HG03108 (cell line): ENCODE measurements around the gene LMNTD2.

Experiments
- ATAC-seq: cut with Tn5 transposase; IDR thresholded peaks from one replicate; pipeline ENCODE4 v1.9.1; 2021; ENCODE audit warnings: moderate library complexity; ENCODE audit not compliant: unreplicated experiment

The LMNTD2 gene

DNA sequence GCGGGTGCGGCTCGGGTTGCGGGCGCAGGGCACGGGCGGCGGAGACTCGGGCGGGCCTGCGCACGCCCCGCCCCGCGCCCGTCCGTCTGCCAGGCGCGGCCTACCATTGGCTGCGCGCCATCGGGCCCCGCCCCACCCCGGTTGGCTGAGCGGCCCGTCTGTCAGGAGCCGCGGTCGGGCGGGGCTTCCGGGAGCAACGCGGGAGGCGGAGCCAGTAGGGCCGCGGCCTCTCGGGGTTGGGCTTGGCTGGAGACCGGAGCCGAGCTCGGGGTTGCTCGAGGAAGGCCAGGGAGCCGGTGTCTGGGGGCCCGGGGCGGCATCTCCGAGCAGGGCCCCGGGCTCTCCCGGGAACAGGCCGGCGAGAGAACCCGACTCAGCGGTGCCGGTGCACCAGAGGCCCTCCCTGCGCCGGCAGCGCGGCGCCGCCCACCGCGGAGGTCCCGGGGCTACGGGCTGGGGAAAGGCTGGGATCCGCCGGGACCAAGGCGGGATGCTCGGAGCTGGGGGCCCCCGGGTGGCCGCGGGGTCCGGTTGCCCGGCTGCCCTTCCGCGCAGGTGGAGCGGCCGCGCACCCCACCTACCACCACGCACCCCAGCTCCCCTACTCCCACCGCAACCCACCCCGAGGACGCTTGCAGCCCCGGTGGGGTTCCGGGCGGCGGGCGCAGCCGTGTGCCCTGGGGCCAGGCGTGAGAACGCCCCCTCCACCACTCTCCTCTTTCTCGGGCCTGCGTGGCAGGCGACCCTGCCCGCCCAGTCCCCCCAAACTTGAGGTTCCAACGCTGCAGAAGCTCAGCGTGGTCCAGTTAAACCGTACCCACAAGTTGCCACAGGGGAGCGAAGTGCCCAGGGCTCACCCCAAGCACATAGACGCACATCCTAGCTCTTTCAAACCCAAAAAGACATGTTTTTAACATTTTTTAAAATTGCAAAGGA lies 24.8 kb downstream of the LMNTD2 start, which contains the start of gene HRAS:
HRAS (minus strand) TSS at position 58 of the 936 bp plus-strand sequence.
- peak; percentile 72 for ATAC-seq

DNA sequence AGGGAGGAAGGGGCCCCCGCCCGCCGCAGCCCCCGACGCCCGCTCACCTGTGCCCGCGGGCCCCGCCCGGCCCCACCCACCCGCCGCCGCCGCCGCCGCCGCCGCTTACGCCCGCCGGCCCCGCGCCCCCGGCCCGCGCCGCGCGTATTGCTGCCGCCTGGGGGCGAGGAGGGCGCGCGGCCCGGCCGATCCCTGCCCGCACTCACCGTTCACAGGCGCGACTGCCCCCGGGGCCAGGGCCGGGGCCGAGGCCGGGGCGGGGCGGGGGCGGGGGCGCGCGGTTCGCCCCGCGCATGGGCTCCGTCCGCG lies 25.4 kb downstream of the LMNTD2 start:
- no peak for ATAC-seq

- ATAC-seq, result no peak
Observed at GRCh38 chr11:534396-535209, 25.9 kb downstream of the LMNTD2 start.

- ATAC-seq, result no peak
Observed at GRCh38 chr11:533586-534395, 26.7 kb downstream of the LMNTD2 start.

GRCh38 chr11:532986-533585 lies 27.5 kb downstream of the LMNTD2 start:
- no peak for ATAC-seq

DNA sequence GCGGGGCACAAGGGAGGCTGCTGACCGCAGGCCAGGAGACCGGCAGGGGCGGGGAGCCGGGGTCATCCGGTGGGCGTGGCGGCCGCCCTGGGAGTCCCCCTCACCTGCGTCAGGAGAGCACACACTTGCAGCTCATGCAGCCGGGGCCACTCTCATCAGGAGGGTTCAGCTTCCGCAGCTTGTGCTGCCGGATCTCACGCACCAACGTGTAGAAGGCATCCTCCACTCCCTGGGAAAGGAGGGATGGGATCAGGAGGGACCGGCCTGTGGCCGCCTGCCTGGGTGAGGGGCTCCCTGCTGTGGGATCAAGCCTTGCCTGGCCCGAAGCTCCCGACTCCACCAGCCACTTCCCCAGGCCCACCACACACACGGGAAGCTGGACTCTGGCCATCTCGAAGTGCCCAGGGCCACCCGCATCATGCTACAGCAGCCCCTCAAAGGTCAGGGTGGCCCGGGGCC lies 28.0 kb downstream of the LMNTD2 start:
- ATAC-seq, result no peak

- no peak for ATAC-seq
Observed at GRCh38 chr11:531919-532526, 28.5 kb downstream of the LMNTD2 start.

DNA sequence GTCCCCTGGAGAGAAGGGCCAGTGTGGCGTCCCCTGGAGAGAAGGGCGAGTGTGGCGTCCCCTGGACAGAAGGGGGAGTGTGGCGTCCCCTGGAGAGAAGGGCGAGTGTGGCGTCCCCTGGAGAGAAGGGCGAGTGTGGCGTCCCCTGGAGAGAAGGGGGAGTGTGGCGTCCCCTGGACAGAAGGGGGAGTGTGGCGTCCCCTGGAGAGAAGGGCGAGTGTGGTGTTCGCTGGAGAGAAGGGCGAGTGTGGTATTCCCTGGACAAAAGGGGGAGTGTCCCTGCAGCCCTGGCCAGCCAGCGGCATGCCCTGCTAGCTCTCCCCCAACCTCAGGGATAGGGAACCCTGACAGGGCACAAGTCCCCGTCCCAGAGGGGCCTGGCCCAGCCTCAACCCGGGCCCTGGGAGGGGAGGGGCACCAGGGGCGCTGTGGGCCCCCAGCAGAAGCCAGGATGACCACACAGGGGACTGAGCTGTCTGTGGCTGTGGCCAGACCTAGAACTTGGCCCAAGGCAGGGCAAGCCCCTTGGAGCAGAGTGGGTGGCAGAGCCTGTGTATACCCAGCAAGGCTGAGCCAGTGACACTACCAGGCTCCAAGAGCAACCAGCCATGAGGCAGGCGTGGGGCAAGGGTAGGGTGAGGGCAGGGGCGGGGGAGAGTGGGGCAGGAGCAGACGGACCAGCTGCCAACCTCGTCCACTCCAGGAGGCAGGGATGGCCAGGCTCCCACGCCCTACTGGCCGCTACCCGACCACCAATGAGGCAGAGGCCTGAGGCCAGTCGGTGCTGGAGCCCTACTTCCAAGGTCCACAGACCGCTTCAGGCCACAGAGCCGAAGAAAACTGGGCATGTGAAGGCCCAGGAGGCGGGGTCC lies 29.3 kb downstream of the LMNTD2 start:
- ATAC-seq, result no peak

DNA sequence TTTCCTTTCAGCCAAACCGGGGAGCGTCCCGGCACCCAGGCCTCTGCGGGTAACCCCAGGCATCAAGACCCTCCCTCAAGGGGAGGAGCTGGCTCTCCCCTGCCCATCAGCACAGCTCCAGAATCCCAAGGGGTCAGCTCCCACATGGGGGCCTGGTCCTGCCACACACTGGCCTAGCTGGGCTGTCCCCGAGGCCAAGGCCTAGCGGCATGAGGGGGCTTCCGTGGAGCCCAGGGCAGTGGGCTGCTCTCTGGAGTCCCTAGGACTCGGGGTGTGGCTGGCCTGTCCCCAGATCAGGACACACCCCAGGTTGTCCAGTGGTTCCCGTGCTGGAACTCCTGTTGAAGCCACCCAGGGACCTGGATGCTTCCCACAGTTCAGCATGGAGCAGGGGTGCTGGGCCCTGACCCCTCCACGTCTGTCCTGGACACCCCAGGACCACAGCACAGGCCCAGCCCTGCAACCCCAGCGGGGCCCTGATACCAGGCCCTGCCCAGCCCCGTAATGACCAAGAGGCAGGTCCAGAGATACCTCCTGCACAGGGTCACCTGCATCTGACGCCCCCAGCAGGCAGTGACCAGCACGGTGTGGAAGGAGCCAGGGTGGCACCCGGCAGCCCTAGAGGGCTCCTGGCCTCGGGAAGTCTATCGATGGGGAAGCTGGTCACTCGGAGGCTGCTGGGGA lies 30.7 kb downstream of the LMNTD2 start:
- no peak for ATAC-seq

- ATAC-seq, result no peak
Observed at GRCh38 chr11:528815-529727, 31.5 kb downstream of the LMNTD2 start.

DNA sequence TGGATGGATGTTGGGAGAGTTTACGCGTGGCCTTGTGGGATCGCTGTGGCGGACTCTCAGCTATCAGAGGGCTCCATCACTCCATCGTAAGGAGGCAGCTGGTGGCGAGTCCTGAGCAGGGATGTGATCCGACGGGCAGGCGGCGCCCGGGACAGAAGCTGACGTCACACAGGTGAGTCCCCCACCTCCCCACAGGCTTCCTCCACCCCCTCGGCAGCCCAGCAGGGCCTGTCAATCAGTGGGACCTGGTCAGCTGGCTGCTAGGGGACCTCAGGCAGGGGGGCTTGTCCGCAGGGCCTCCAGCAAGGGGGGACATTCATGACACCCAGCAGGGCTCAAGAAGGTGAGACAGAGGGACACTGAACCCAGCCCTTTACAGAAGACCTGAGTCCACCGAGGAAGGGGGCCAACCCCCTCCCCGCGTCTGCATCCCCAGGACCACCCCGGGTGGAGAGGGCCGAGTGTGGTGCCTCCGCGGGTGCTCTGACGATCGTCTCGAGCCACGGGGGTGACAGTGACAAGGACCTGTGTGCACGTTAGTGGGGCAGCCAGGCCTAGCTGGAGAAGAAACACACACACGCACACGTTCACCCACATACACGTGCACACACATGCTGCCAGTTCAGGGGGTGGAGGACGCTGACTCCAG lies 32.2 kb downstream of the LMNTD2 start:
- no peak for ATAC-seq

GRCh38 chr11:526192-526591 lies 34.3 kb downstream of the LMNTD2 start:
- no peak for ATAC-seq

GRCh38 chr11:521177-521688 lies 39.3 kb downstream of the LMNTD2 start:
- ATAC-seq, result no peak

DNA sequence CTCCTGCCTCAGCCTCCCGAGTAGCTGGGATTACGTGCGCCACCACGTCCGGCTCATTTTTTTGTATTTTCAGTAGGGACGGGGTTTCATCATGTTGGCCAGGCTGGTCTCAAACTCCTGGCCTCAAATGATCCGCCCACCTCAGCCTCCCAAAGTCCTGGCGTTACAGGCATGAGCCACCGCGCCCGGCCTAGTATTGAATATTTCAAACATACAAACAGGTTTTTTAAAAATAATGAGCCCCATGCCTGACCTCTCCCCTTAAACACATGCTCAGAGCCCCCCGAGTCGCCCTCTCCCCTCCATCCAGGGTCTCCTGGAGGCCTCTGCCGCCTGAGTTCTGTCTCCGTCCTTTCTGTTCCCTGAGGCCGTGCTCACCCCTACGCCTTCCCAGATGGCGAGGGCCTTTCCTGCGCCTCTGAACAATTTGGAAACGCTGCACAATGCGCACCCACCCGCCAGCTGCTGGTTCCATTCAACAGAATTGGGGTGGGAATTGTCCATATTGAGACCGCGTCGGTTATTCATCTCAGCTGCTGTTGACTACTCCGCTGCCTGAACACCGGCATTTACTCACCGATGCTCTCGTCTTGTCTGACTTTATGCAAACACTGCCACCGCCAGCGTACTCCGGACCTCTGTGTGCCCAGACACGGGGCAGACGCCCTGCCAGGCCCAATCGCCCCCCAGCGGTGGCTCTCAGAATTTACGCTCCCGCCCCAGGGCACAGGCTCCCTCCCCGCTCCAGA lies 39.9 kb downstream of the LMNTD2 start:
- ATAC-seq, result no peak

- ATAC-seq, result peak; percentile 88
Observed at GRCh38 chr11:518463-519202, 41.9 kb downstream of the LMNTD2 start.
